Suprapubic skin (tissue), 4 donors: ENCODE results near the gene MUC5B. TPM values are rescaled to one million over a fixed set of nuclear protein-coding genes. Genes with fewer than 3 reads are reported as not detected.

Experiments
- DNase-seq, 2 donors: peaks; one replicate each; pipeline ENCODE4 v3.0.0-alpha.2; 2019; ENCODE audit warnings: low spot score in 2 of 2
- H3K27ac ChIP-seq: fragments of 200-600 bp; sonication (generic); one replicate; pipeline ENCODE4 v1.5.1; 2019
- H3K27me3 ChIP-seq: fragments of 200-600 bp; sonication (generic); one replicate; pipeline ENCODE4 v1.5.1; 2019
- H3K36me3 ChIP-seq: fragments of 200-600 bp; sonication (generic); one replicate; pipeline ENCODE4 v1.5.1; 2019
- H3K4me1 ChIP-seq: fragments of 200-600 bp; sonication (generic); one replicate; pipeline ENCODE4 v1.5.1; 2019
- H3K4me3 ChIP-seq: fragments of 200-600 bp; sonication (generic); one replicate; pipeline ENCODE4 v1.5.1; 2019; ENCODE audit warnings: mild to moderate bottlenecking
- H3K9me3 ChIP-seq: fragments of 200-600 bp; sonication (generic); one replicate; pipeline ENCODE4 v1.5.1; 2019
- CTCF ChIP-seq, 2 donors: fragments of 200-600 bp in 1 of 2; fragments of 450-650 bp in 1 of 2; sonication (generic) in 1 of 2; IDR thresholded peaks; one replicate each; pipeline ENCODE4 v1.5.1; 2016 to 2019; ENCODE audit warnings: antibody characterized with exemption in 2 of 2, mild to moderate bottlenecking in 1 of 2, moderate library complexity in 1 of 2
- EP300 ChIP-seq: sonication (generic); formaldehyde crosslinking; IDR thresholded peaks from one replicate; pipeline ENCODE4 v1.6.1; 2017; ENCODE audit warnings: antibody characterized with exemption
- POLR2A ChIP-seq, 2 donors: fragments of 450-650 bp; IDR thresholded peaks; one replicate each; pipeline ENCODE4 v1.6.1; 2017; ENCODE audit warnings: antibody characterized with exemption in 2 of 2, mild to moderate bottlenecking in 2 of 2, moderate library complexity in 2 of 2
- POLR2AphosphoS5 ChIP-seq, 3 donors: sonication (generic); formaldehyde crosslinking; IDR thresholded peaks; one replicate each; pipeline ENCODE4 v1.6.1; 2017; ENCODE audit warnings: antibody characterized with exemption in 3 of 3
- WGBS: methylation state at CpG from one replicate; pipeline ENCODE4 v1.1.5; 2018; 5-methylcytosine and 5-hydroxymethylcytosine counted together
- total RNA-seq, 4 donors: library from RNA; depleted of rRNA; stranded (reverse); fragments of >200 nt; gene quantifications; one replicate each; pipeline ENCODE4 v1.1.0, GENCODE V29; 2016

MUC5B gene
- total RNA-seq, 4 donors from 2014 or later, result 0.08 to 0.34 (median 0.13) TPM

GRCh38 chr11:1224491-1225385, 1.9 kb downstream of the MUC5B start:
- no peak for TF ChIP-seq POLR2A (IDR thresholded peaks at IDR 0.05)
- TF ChIP-seq POLR2AphosphoS5 (IDR thresholded peaks at IDR 0.05), result no peak
- no peak for TF ChIP-seq EP300
- no peak for TF ChIP-seq CTCF (IDR thresholded peaks at IDR 0.05)
- H3K36me3 ChIP-seq, result no peaks in the 10 kb centered on the region
- H3K9me3 ChIP-seq, result no peaks in the 10 kb centered on the region
- H3K27me3 ChIP-seq, result peaks cover 97% of the 10 kb centered on the region
- no peak overlapping the region for H3K27ac ChIP-seq
- 40% methylated on average over 11 of the region's 27 CpGs for WGBS
- peak; percentile 59 to 70 for DNase-seq
- H3K4me1 ChIP-seq, result peaks cover 8% of the 10 kb centered on the region
- no peak overlapping the region for H3K4me3 ChIP-seq

GRCh38 chr11:1225386-1226225, 2.7 kb downstream of the MUC5B start:
- 76% methylated on average over 15 of the region's 29 CpGs for WGBS
- no peak overlapping the region for H3K27ac ChIP-seq
- no peaks in the 10 kb centered on the region for H3K36me3 ChIP-seq
- TF ChIP-seq EP300 (no peak), POLR2AphosphoS5 (IDR thresholded peaks at IDR 0.05) (no peak), POLR2A (IDR thresholded peaks at IDR 0.05) (no peak), CTCF (IDR thresholded peaks at IDR 0.05) (no peak)
- peaks cover 98% of the 10 kb centered on the region for H3K27me3 ChIP-seq
- peaks cover 8% of the 10 kb centered on the region for H3K4me1 ChIP-seq
- no peak overlapping the region for H3K4me3 ChIP-seq
- H3K9me3 ChIP-seq, result no peaks in the 10 kb centered on the region
- DNase-seq, result peak; percentile 52 to 67

DNA sequence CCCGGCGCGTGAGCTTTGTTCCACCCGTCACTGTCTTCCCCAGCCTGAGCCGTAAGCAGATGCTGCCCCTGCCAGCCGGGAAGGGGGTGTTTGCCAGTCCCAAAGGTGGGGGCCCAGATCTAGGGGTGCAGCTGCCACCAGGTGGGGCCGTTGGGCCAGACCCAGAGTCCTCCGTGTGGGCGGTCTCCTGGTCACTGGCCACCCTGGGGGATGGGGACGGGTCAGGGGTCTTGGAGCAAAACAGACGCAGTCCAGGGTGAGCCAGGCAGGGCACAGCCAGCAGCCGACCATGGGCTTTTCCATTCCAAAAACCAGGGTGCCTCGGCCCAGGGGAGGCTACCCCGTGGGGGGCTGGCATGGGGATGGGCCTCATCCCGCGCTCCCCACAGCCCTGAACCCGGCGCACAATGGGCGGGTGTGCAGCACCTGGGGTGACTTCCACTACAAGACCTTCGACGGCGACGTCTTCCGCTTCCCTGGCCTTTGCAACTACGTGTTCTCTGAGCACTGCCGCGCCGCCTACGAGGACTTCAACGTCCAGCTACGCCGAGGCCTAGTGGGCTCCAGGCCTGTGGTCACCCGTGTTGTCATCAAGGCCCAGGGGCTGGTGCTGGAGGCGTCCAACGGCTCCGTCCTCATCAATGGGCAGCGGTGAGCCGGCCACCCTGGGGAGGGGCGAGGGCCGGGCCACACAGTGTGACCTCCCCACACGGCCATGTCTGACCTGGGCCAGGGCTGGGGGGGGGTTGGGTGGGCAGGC, 3.5 kb downstream of the MUC5B start:
- Histone ChIP-seq H3K27me3 (peaks cover 98% of the 10 kb centered on the region), H3K4me1 (peaks cover 8% of the 10 kb centered on the region), H3K36me3 (no peaks in the 10 kb centered on the region), H3K9me3 (no peaks in the 10 kb centered on the region), H3K4me3 (no peak overlapping the region), H3K27ac (no peak overlapping the region)
- DNase-seq, result peak; percentile 62 to 67
- 72% methylated on average over 20 of the region's 41 CpGs for WGBS
- no peak for TF ChIP-seq CTCF (IDR thresholded peaks at IDR 0.05)
- no peak for TF ChIP-seq POLR2AphosphoS5 (IDR thresholded peaks at IDR 0.05)
- no peak for TF ChIP-seq POLR2A (IDR thresholded peaks at IDR 0.05)
- no peak for TF ChIP-seq EP300

DNA sequence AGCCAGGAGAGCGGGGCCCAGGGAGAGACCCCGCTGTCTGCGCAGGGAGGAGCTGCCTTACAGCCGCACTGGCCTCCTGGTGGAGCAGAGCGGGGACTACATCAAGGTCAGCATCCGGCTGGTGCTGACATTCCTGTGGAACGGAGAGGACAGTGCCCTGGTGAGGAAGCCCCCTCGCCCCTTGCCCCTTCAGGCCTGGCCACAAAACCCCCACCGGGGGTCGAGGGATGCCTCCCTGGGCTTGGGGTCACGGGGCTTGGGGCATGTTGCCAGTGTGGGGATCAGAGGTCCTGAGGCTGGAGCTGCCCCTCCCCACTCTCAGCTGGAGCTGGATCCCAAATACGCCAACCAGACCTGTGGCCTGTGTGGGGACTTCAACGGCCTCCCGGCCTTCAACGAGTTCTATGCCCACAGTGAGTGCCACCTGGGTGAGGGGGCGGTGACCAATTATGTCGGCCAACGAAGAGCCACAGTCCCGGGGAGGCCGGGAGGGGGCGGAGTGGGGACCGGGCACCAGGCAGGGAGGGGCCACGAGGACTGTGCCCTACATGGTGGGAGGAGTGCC, 4.2 kb downstream of the MUC5B start:
- Histone ChIP-seq H3K36me3 (no peaks in the 10 kb centered on the region), H3K4me1 (peaks cover 8% of the 10 kb centered on the region), H3K27me3 (peaks cover 98% of the 10 kb centered on the region), H3K4me3 (no peak overlapping the region), H3K9me3 (no peaks in the 10 kb centered on the region), H3K27ac (no peak overlapping the region)
- no CpG with 5 or more reads among the region's 23 CpGs for WGBS
- TF ChIP-seq EP300, result no peak
- no peak for TF ChIP-seq POLR2A (IDR thresholded peaks at IDR 0.05)
- DNase-seq, result peak; percentile 57 to 76

DNA sequence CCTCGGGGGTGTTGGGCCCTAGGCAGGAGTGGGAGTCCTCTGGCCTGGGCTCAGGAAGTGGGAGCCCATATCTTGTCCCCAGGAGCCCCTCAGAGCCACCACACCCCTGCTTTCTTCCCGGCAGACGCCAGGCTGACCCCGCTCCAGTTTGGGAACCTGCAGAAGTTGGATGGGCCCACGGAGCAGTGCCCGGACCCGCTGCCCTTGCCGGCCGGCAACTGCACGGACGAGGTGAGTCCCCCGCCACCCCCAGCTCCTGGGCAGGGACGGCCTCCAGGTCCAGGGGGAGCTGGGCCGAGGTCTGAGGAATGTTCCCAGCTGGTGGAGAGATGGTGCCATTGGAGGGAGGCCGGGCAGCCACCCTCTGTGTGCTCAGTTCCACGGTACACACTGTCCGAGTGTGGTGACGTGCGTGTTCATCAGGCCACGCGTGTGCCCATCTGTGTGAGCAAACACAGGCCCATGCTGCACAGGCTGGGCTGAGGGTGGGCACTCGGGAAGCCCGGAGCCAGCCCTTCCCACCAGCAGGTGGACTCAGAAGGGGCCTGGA, 4.8 kb downstream of the MUC5B start:
- DNase-seq, result peak; percentile 41 to 60
- no peak for TF ChIP-seq EP300
- Histone ChIP-seq H3K4me1 (peaks cover 8% of the 10 kb centered on the region), H3K27me3 (peaks cover 98% of the 10 kb centered on the region), H3K27ac (no peak overlapping the region), H3K9me3 (no peaks in the 10 kb centered on the region), H3K36me3 (no peaks in the 10 kb centered on the region), H3K4me3 (no peak overlapping the region)
- no CpG with 5 or more reads among the region's 23 CpGs for WGBS
